Trophoblast cell (in vitro differentiated cells and primary cell): ENCODE data around the gene XXYLT1.

ENCODE experiments used
- DNase-seq, 2 donors: peaks; one replicate each; pipeline ENCODE4 v3.0.0-alpha.2; 2016
- H2AFZ ChIP-seq: 2 replicates; pipeline ENCODE4 v1.6.1; 2013; ENCODE audit warnings: low read length, moderate library complexity, mild to moderate bottlenecking; ENCODE audit not compliant: insufficient read depth, poor library complexity
- H2AK5ac ChIP-seq: 2 replicates; pipeline ENCODE4 v1.6.1; 2013; ENCODE audit warnings: mild to moderate bottlenecking, low read length
- H2BK120ac ChIP-seq: 2 replicates; pipeline ENCODE4 v1.6.1; 2013; ENCODE audit warnings: low read length, mild to moderate bottlenecking, moderate library complexity; ENCODE audit not compliant: insufficient read depth, poor library complexity
- H2BK12ac ChIP-seq: 2 replicates; pipeline ENCODE4 v1.6.1; 2013; ENCODE audit warnings: mild to moderate bottlenecking, low read length, moderate library complexity
- H2BK5ac ChIP-seq: 2 replicates; pipeline ENCODE4 v1.6.1; 2013; ENCODE audit warnings: low read length, low read depth, moderate library complexity, mild to moderate bottlenecking; ENCODE audit not compliant: poor library complexity
- H3K14ac ChIP-seq: 2 replicates; pipeline ENCODE4 v1.6.1; 2013; ENCODE audit warnings: mild to moderate bottlenecking, low read length
- H3K18ac ChIP-seq: 2 replicates; pipeline ENCODE4 v1.6.1; 2013; ENCODE audit warnings: mild to moderate bottlenecking, low read length
- H3K23ac ChIP-seq: 2 replicates; pipeline ENCODE4 v1.6.1; 2013; ENCODE audit warnings: low read length
- H3K27ac ChIP-seq: 2 replicates; pipeline ENCODE4 v1.5.1; 2013; ENCODE audit warnings: low read depth, mild to moderate bottlenecking, inconsistent platforms, low read length, moderate library complexity
- H3K27me3 ChIP-seq: 2 replicates; pipeline ENCODE4 v1.6.1; 2013; ENCODE audit warnings: inconsistent platforms, mild to moderate bottlenecking, low read length, moderate library complexity; ENCODE audit not compliant: insufficient read depth
- H3K36me3 ChIP-seq, 2 experiments: 1 replicate in 1 of 2; 2 replicates in 1 of 2; pipeline ENCODE4 v1.6.1; 2013; ENCODE audit warnings: low read length in 2 of 2, mild to moderate bottlenecking in 2 of 2, moderate library complexity in 1 of 2; ENCODE audit not compliant: insufficient read depth in 2 of 2, control insufficient read depth in 1 of 2
- H3K4ac ChIP-seq: 2 replicates; pipeline ENCODE4 v1.6.1; 2013; ENCODE audit warnings: low read depth, mild to moderate bottlenecking, low read length, moderate library complexity
- H3K4me1 ChIP-seq, 2 experiments: 1 replicate in 1 of 2; 2 replicates in 1 of 2; pipeline ENCODE4 v1.6.1; 2013; ENCODE audit warnings: low read length in 2 of 2, mild to moderate bottlenecking in 2 of 2, moderate library complexity in 1 of 2; ENCODE audit not compliant: insufficient read depth in 2 of 2, control insufficient read depth in 1 of 2
- H3K4me2 ChIP-seq: 2 replicates; pipeline ENCODE4 v1.6.1; 2013; ENCODE audit warnings: inconsistent platforms, mild to moderate bottlenecking, low read length, moderate library complexity
- H3K4me3 ChIP-seq: 2 replicates; pipeline ENCODE4 v1.5.1; 2013; ENCODE audit warnings: mild to moderate bottlenecking, low read depth, low read length, inconsistent platforms
- H3K79me1 ChIP-seq: one replicate; pipeline ENCODE4 v1.6.1; 2013; ENCODE audit warnings: low read length
- H3K79me2 ChIP-seq: 2 replicates; pipeline ENCODE4 v1.6.1; 2013; ENCODE audit warnings: low read length, mild to moderate bottlenecking; ENCODE audit not compliant: control insufficient read depth, insufficient read depth, poor library complexity
- H3K9ac ChIP-seq: 2 replicates; pipeline ENCODE4 v1.6.1; 2013; ENCODE audit warnings: mild to moderate bottlenecking, low read length
- H3K9me3 ChIP-seq: 2 replicates; pipeline ENCODE4 v1.6.1; 2013; ENCODE audit warnings: low read depth, mild to moderate bottlenecking, control low read depth, inconsistent platforms, low read length; ENCODE audit not compliant: insufficient read depth
- H4K12ac ChIP-seq: 2 replicates; pipeline ENCODE4 v1.6.1; 2013; ENCODE audit warnings: low read depth, mild to moderate bottlenecking, low read length, moderate library complexity
- H4K8ac ChIP-seq: 2 replicates; pipeline ENCODE4 v1.6.1; 2013; ENCODE audit warnings: low read depth, mild to moderate bottlenecking, low read length, moderate library complexity
- H4K91ac ChIP-seq: one replicate; pipeline ENCODE4 v1.6.1; 2013; ENCODE audit warnings: low read depth, mild to moderate bottlenecking, low read length, moderate library complexity
- WGBS: extraction: QIAGEN DNeasy Blood & Tissue Kit; methylation state at CpG from one replicate; pipeline ENCODE4 v1.1.7; 2013; ENCODE audit warnings: missing lambda C conversion rate; ENCODE audit not compliant: insufficient read length, insufficient coverage; ENCODE audit errors: extremely low coverage; 5-methylcytosine and 5-hydroxymethylcytosine counted together

Gene XXYLT1

DNA sequence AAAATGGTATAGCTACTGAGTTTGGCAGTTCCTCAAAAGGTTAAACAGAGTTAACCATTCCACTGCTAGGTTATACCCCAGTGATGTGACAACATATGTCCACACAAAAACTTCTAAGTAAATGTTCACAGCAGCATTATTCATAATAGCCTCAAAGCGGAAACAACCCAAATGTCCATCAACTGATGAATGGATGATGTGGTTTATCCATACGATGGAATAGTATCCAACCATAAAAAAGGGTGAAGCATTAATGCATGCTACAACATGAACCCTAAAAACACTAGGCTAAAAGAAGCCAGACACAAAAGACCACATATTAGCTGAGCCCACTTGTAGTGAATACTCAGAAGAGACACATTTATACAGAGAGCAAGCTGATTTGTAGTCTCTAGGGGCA, 9.0 kb downstream of the XXYLT1 start:
- peaks cover 2% of the 10 kb centered on the region for H3K9me3 ChIP-seq
- no peaks in the 10 kb centered on the region for H3K27me3 ChIP-seq
- no peak overlapping the region for H3K4me3 ChIP-seq
- H3K4me1 ChIP-seq = peaks cover 5 to 11% of the 10 kb centered on the region in 2 experiments
- no peak overlapping the region for H3K23ac ChIP-seq
- H3K36me3 ChIP-seq = peaks cover under 1 to 2% of the 10 kb centered on the region in 2 experiments
- no peak overlapping the region for H4K91ac ChIP-seq
- H3K4ac ChIP-seq = no peak overlapping the region
- no peak overlapping the region for H2AFZ ChIP-seq
- H2BK5ac ChIP-seq = no peak overlapping the region
- peaks cover 12% of the 10 kb centered on the region for H3K79me1 ChIP-seq
- H3K79me2 ChIP-seq = peaks cover 2% of the 10 kb centered on the region
- DNase-seq = no peak
- H2BK12ac ChIP-seq = no peak overlapping the region
- no peak overlapping the region for H2AK5ac ChIP-seq
- no peak overlapping the region for H4K8ac ChIP-seq
- H3K18ac ChIP-seq = no peak overlapping the region
- H3K4me2 ChIP-seq = no peak overlapping the region
- no peak overlapping the region for H2BK120ac ChIP-seq
- H3K14ac ChIP-seq = no peak overlapping the region
- no peak overlapping the region for H4K12ac ChIP-seq
- H3K27ac ChIP-seq = no peak overlapping the region
- no peak overlapping the region for H3K9ac ChIP-seq
- WGBS = no CpG with 5 or more reads among the region's 2 CpGs

- peak overlapping the region; percentile 62 for H3K4me3 ChIP-seq
- H3K23ac ChIP-seq = no peak overlapping the region
- H3K4ac ChIP-seq = no peak overlapping the region
- peak overlapping the region; percentile 39 for H3K18ac ChIP-seq
- peaks cover 12% of the 10 kb centered on the region for H3K79me1 ChIP-seq
- no peak overlapping the region for H2AK5ac ChIP-seq
- no peak overlapping the region for H4K12ac ChIP-seq
- H4K8ac ChIP-seq = peak overlapping the region; percentile 36
- H3K36me3 ChIP-seq = no peaks in the 10 kb centered on the region
- WGBS = no CpG with 5 or more reads among the region's 41 CpGs
- peak overlapping the region; percentile 89 for H3K4me2 ChIP-seq
- H3K27ac ChIP-seq = no peak overlapping the region
- no peaks in the 10 kb centered on the region for H3K27me3 ChIP-seq
- no peak overlapping the region for H2BK12ac ChIP-seq
- peak overlapping the region; percentile 24 for H4K91ac ChIP-seq
- no peak overlapping the region for H3K9ac ChIP-seq
- peaks cover 2% of the 10 kb centered on the region for H3K79me2 ChIP-seq
- DNase-seq = peak in 1 of 2 donors; percentile 21
- H3K4me1 ChIP-seq = peaks cover 5 to 11% of the 10 kb centered on the region in 2 experiments
- H3K9me3 ChIP-seq = peaks cover 2% of the 10 kb centered on the region
- no peak overlapping the region for H2BK5ac ChIP-seq
- peak overlapping the region; percentile 56 for H2AFZ ChIP-seq
- peak overlapping the region; percentile 46 for H3K14ac ChIP-seq
- H2BK120ac ChIP-seq = peak overlapping the region; percentile 24
Observed at GRCh38 chr3:195260280-195260905, 10.6 kb downstream of the XXYLT1 start.

DNA sequence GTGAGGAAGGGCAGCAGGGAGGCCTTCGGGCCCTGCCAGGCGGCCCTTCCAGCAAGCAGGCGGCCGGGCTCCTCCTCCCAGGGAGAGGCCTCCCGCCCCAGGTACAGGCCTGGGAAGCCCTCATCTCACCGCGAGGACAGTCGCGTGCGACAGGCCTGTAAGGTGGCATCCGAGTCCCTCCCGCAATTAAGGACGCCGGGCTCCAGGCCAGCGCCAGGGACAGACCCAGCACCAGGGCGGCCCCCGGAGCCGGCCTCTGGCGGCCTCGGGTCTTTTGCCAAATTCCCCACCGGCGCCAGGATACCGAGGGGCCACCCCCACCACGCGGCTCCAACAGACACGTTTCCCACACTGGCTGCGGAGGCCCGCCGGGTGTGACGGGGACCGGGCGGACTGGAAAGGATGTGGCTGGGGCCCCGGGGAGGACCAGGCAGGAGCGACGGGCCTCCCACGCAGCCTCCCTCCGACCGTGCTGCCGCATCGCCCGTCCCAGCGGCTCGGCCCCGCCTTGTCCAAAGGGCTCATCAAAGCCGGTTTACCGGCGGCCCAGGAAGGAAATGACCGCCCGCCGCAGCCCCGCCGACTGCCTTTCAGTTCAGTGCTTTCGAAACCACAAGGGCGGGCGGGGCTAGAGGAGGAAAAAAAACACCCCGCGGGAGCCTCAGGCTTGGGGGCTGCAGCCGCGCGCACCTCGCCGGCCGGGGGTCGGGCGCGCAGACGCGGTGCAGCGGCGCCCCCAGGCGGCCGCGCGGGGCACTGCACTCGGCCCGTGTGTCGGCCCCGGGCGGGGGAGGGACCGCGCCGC, 11.3 kb downstream of the XXYLT1 start:
- H2BK120ac ChIP-seq = peak overlapping the region; percentile 8
- H3K36me3 ChIP-seq = peaks cover 0 to 2% of the 10 kb centered on the region in 2 experiments
- H3K4me3 ChIP-seq = peak overlapping the region; percentile 73
- H3K9ac ChIP-seq = peak overlapping the region; percentile 18
- H3K23ac ChIP-seq = no peak overlapping the region
- peak overlapping the region; percentile 41 for H2AFZ ChIP-seq
- H3K27ac ChIP-seq = peak overlapping the region; percentile 62
- peak overlapping the region; percentile 27 for H3K18ac ChIP-seq
- peak; percentile 74 to 79 for DNase-seq
- H3K4me2 ChIP-seq = peak overlapping the region; percentile 89
- WGBS = no CpG with 5 or more reads among the region's 82 CpGs
- peaks cover 2% of the 10 kb centered on the region for H3K9me3 ChIP-seq
- peak overlapping the region; percentile 44 for H2BK12ac ChIP-seq
- no peak overlapping the region for H3K4ac ChIP-seq
- H3K14ac ChIP-seq = peak overlapping the region; percentile 23
- peaks cover 5 to 11% of the 10 kb centered on the region in 2 experiments for H3K4me1 ChIP-seq
- H3K79me1 ChIP-seq = peaks cover 12% of the 10 kb centered on the region
- peak overlapping the region; percentile 37 for H2BK5ac ChIP-seq
- peaks cover 2% of the 10 kb centered on the region for H3K79me2 ChIP-seq
- peak overlapping the region; percentile 47 for H4K91ac ChIP-seq
- no peaks in the 10 kb centered on the region for H3K27me3 ChIP-seq
- H4K12ac ChIP-seq = peak overlapping the region; percentile 22
- H2AK5ac ChIP-seq = peak overlapping the region; percentile 12
- peak overlapping the region; percentile 75 for H4K8ac ChIP-seq

DNA sequence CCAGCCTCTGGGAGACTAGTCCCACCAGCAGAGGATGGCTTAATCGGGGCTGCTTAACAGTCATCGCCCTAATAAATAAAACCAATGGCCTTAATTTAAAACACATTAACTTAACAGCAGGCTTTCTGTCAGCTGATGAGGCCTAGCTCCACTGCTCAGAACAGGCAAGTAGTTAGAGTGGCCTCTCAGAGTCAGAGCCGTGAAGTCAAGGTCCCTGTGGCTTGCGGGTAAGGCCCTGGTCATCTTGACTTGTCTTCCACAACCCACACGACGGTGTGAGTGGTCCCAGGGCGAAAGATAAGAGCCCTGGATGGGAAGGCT, 11.8 kb downstream of the XXYLT1 start:
- H3K23ac ChIP-seq = no peak overlapping the region
- H3K9ac ChIP-seq = peak overlapping the region; percentile 18
- no CpG with 5 or more reads among the region's 7 CpGs for WGBS
- no peaks in the 10 kb centered on the region for H3K27me3 ChIP-seq
- peak overlapping the region; percentile 19 for H3K14ac ChIP-seq
- H3K36me3 ChIP-seq = peaks cover 0 to 2% of the 10 kb centered on the region in 2 experiments
- H3K18ac ChIP-seq = no peak overlapping the region
- no peak overlapping the region for H2AFZ ChIP-seq
- H2BK120ac ChIP-seq = peak overlapping the region; percentile 8
- H2BK5ac ChIP-seq = no peak overlapping the region
- H3K4ac ChIP-seq = no peak overlapping the region
- peaks cover 12% of the 10 kb centered on the region for H3K79me1 ChIP-seq
- peaks cover 2% of the 10 kb centered on the region for H3K9me3 ChIP-seq
- peak overlapping the region; percentile 89 for H3K4me2 ChIP-seq
- peak overlapping the region; percentile 12 for H2AK5ac ChIP-seq
- DNase-seq = no peak
- H4K91ac ChIP-seq = peak overlapping the region; percentile 47
- peaks cover 5 to 11% of the 10 kb centered on the region in 2 experiments for H3K4me1 ChIP-seq
- peak overlapping the region; percentile 62 for H3K27ac ChIP-seq
- no peak overlapping the region for H3K4me3 ChIP-seq
- H4K8ac ChIP-seq = peak overlapping the region; percentile 75
- H2BK12ac ChIP-seq = peak overlapping the region; percentile 44
- H4K12ac ChIP-seq = peak overlapping the region; percentile 22
- peaks cover 2% of the 10 kb centered on the region for H3K79me2 ChIP-seq
